A673 (cell line): ENCODE measurements around the gene CHIC2. TPM values are rescaled to one million over a fixed set of nuclear protein-coding genes. Genes with fewer than 3 reads are reported as not detected.

Experiments used
- BruUV-seq: library from RNA; stranded (reverse); fragments of 400-500 nt; replicated peaks from 2 replicates; lab custom pipeline; 2021; lab: Mats Ljungman, UMichigan
- CTCF ChIA-PET: fragments of 300-600 bp; sonication (Branson Sonifier 250); formaldehyde crosslinking; loops from one replicate; lab custom pipeline; 2022; ENCODE audit warnings: antibody characterized with exemption; lab: Charles Lee
- POLR2A ChIA-PET: fragments of 300-600 bp; sonication (Branson Sonifier 250); formaldehyde crosslinking; loops from one replicate; lab custom pipeline; 2022; ENCODE audit warnings: antibody characterized with exemption; ENCODE audit not compliant: low non-redundant PET; lab: Charles Lee
- DNase-seq: peaks from one replicate; pipeline ENCODE4 v3.0.0-alpha.2; 2015; ENCODE audit warnings: low spot score
- H3K27ac ChIP-seq: fragments of 200-600 bp; sonication (generic); 2 replicates; pipeline ENCODE4 v1.5.1; 2016; ENCODE audit warnings: mixed run types, low read depth, mild to moderate bottlenecking, mixed read lengths, antibody characterized with exemption, low read length; ENCODE audit not compliant: poor library complexity, severe bottlenecking
- H3K27me3 ChIP-seq: fragments of 200-600 bp; sonication (generic); replicated peaks from 2 replicates; pipeline ENCODE4 v1.6.1; 2017; ENCODE audit warnings: mixed run types, low read depth, mild to moderate bottlenecking, mixed read lengths, antibody characterized with exemption, low read length; ENCODE audit not compliant: insufficient read depth, poor library complexity
- H3K36me3 ChIP-seq: fragments of 200-600 bp; sonication (generic); 2 replicates; pipeline ENCODE4 v1.6.1; 2016; ENCODE audit warnings: mixed run types, mild to moderate bottlenecking, mixed read lengths, antibody characterized with exemption, low read length; ENCODE audit not compliant: insufficient read depth, poor library complexity, severe bottlenecking
- H3K4me1 ChIP-seq: fragments of 200-600 bp; sonication (generic); 2 replicates; pipeline ENCODE4 v1.6.1; 2017; ENCODE audit warnings: mixed run types, mild to moderate bottlenecking, mixed read lengths, antibody characterized with exemption, low read length; ENCODE audit not compliant: insufficient read depth, poor library complexity, severe bottlenecking
- H3K4me3 ChIP-seq: fragments of 200-600 bp; sonication (generic); 2 replicates; pipeline ENCODE4 v1.5.1; 2016; ENCODE audit warnings: low read depth, mixed run types, mild to moderate bottlenecking, mixed read lengths, low read length; ENCODE audit not compliant: poor library complexity, severe bottlenecking
- H3K9me3 ChIP-seq: fragments of 200-600 bp; sonication (generic); 2 replicates; pipeline ENCODE4 v1.6.1; 2016; ENCODE audit warnings: mixed run types, low read depth, mild to moderate bottlenecking, mixed read lengths, antibody characterized with exemption, low read length; ENCODE audit not compliant: poor library complexity, severe bottlenecking
- EZH2 ChIP-seq: fragments of 200-600 bp; sonication (generic); IDR thresholded peaks from 2 replicates; pipeline ENCODE4 v1.6.1; 2017; ENCODE audit warnings: borderline replicate concordance, low read depth, mild to moderate bottlenecking, mixed read lengths, antibody characterized with exemption, low read length; ENCODE audit not compliant: poor library complexity, severe bottlenecking
- intact Hi-C: fragments of 100-400 bp; cut with micrococcal nuclease; formaldehyde crosslinking; loops from one replicate; pipeline ENCODE4 v1.10.0; 2022; ENCODE audit not compliant: unreplicated experiment
- total RNA-seq: library from RNA; stranded (reverse); gene quantifications from 2 replicates; pipeline ENCODE4 v1.2.3, GENCODE V29; 2021
- TF ChIP-seq, protein P1 (sequence below): fragments of 300-800, 200-600 bp; sonication (generic); conservative IDR thresholded peaks from 2 replicates; pipeline ENCODE4 v1.5.1; 2017; ENCODE audit warnings: low read depth, mild to moderate bottlenecking, antibody characterized with exemption, low read length, moderate library complexity, mixed read lengths

Gene CHIC2
- total RNA-seq, 1 experiment from 2014 or later, result 8.1 TPM

DNA sequence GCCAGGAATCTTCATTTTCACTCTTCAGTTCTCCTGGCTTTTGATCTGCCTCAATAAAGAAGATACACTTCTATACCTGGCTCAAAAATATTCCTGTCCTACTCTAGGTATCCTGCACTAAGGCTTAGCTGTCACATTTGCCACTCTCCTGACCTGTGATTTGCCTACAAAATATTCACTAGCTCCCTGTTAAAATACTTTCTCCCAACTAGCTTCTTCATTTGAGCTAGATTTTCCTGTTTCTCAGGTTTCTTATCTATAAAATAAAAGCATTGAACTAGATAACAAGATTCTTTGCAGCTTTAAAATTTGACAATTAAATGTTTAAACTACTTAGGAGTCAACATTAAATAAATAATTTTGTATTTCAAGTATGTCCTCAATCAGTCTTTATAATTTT lies 53.2 kb downstream of the CHIC2 start:
- Histone ChIP-seq H3K36me3 (no peaks in the 10 kb centered on the region), H3K27ac (no peak overlapping the region), H3K4me3 (no peak overlapping the region), H3K4me1 (no peaks in the 10 kb centered on the region), H3K9me3 (no peaks in the 10 kb centered on the region), H3K27me3 (no peaks in the 10 kb centered on the region)
- POLR2A ChIA-PET, result no interaction called here
- TF ChIP-seq, protein P1, sequence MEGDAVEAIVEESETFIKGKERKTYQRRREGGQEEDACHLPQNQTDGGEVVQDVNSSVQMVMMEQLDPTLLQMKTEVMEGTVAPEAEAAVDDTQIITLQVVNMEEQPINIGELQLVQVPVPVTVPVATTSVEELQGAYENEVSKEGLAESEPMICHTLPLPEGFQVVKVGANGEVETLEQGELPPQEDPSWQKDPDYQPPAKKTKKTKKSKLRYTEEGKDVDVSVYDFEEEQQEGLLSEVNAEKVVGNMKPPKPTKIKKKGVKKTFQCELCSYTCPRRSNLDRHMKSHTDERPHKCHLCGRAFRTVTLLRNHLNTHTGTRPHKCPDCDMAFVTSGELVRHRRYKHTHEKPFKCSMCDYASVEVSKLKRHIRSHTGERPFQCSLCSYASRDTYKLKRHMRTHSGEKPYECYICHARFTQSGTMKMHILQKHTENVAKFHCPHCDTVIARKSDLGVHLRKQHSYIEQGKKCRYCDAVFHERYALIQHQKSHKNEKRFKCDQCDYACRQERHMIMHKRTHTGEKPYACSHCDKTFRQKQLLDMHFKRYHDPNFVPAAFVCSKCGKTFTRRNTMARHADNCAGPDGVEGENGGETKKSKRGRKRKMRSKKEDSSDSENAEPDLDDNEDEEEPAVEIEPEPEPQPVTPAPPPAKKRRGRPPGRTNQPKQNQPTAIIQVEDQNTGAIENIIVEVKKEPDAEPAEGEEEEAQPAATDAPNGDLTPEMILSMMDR, result no peak
- no peak for TF ChIP-seq EZH2
- BruUV-seq, result no TSS peak
- CTCF ChIA-PET, result no interaction called here
- intact Hi-C loops, result no loop called here
- no peak for DNase-seq

DNA sequence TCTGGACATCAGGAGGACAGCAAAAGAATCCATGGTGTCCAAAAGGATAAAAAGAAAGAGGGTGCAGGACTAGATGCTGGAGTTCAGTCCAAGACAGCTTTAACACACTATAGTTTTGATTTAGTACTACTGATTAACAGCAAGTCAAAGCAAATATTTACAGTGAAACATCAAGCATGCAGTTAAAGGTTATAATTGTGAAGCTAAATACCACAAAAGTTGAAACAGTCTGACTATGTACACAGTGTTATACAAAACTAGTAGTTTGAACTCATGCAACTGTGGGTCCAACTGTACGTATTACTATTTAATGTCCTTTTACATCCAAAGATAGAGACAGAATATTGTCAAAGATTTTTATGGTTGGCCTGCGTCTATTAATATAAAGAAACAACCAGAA lies 57.6 kb downstream of the CHIC2 start:
- intact Hi-C loops, result no loop called here
- TF ChIP-seq, protein P1, result no peak
- TF ChIP-seq EZH2, result no peak
- Histone ChIP-seq H3K4me1 (no peaks in the 10 kb centered on the region), H3K9me3 (no peaks in the 10 kb centered on the region), H3K36me3 (no peaks in the 10 kb centered on the region), H3K27me3 (no peaks in the 10 kb centered on the region), H3K27ac (no peak overlapping the region), H3K4me3 (no peak overlapping the region)
- ChIA-PET POLR2A (no interaction called here), CTCF (no interaction called here)
- BruUV-seq, result no TSS peak
- no peak for DNase-seq

DNA sequence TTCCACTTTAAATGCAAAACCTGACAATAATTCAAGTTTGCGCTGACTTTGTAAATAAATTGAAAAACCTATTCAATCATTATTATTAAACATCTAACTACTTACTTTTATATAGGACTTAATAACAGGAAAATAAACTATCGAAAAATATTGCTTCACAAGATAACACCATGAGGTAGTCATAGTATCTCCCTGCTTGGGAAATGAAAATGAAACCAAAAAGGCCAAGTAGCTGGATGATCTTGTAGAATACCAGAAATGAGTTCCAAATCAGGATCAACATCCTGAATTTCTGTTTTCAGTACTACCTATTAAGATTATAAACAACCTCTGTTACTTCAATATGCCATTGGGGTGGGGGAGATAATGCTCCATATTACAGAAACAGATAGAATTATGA lies 58.9 kb downstream of the CHIC2 start:
- no TSS peak for BruUV-seq
- TF ChIP-seq, protein P1, result no peak
- no peak for TF ChIP-seq EZH2
- H3K4me1 ChIP-seq, result no peaks in the 10 kb centered on the region
- POLR2A ChIA-PET, result no interaction called here
- H3K9me3 ChIP-seq, result no peaks in the 10 kb centered on the region
- no peak for DNase-seq
- H3K27me3 ChIP-seq, result no peaks in the 10 kb centered on the region
- CTCF ChIA-PET, result no interaction called here
- intact Hi-C loops, result no loop called here
- H3K36me3 ChIP-seq, result no peaks in the 10 kb centered on the region
- H3K27ac ChIP-seq, result no peak overlapping the region
- H3K4me3 ChIP-seq, result no peak overlapping the region
